Astrocyte (in vitro differentiated cells and primary cell): ENCODE measurements around the gene HNF4A. TPM values are rescaled to one million over a fixed set of nuclear protein-coding genes. Genes with fewer than 3 reads are reported as not detected.

ENCODE experiments used
- DNase-seq: peaks from one replicate; pipeline ENCODE4 v3.0.0-alpha.2; 2010; ENCODE audit warnings: low read depth
- FAIRE-seq: peaks from 2 replicates; lab custom pipeline; 2011; peaks lifted over from hg19 to GRCh38; lab: Jason Lieb, UNC
- H2AFZ ChIP-seq: 2 replicates; pipeline ENCODE4 v1.6.0; 2012; ENCODE audit warnings: low read depth, low read length, inconsistent platforms
- H3K27ac ChIP-seq: 2 replicates; pipeline ENCODE4 v1.5.1; 2011; ENCODE audit warnings: low read depth, low read length, inconsistent platforms
- H3K27me3 ChIP-seq: 2 replicates; pipeline ENCODE4 v1.6.0; 2011; ENCODE audit warnings: low read length, inconsistent platforms; ENCODE audit not compliant: insufficient read depth
- H3K36me3 ChIP-seq: 2 replicates; pipeline ENCODE4 v1.5.1; 2011; ENCODE audit warnings: low read length, inconsistent platforms; ENCODE audit not compliant: insufficient read depth
- H3K4me1 ChIP-seq: 2 replicates; pipeline ENCODE4 v1.5.1; 2011; ENCODE audit warnings: low read length, inconsistent platforms; ENCODE audit not compliant: insufficient read depth
- H3K4me2 ChIP-seq: 2 replicates; pipeline ENCODE4 v1.6.0; 2012; ENCODE audit warnings: low read length, inconsistent platforms
- H3K4me3 ChIP-seq: 2 replicates; pipeline ENCODE4 v1.5.1; 2011; ENCODE audit warnings: low read depth, mild to moderate bottlenecking, low read length, inconsistent platforms; ENCODE audit not compliant: insufficient read depth
- H3K79me2 ChIP-seq: 2 replicates; pipeline ENCODE4 v1.6.0; 2012; ENCODE audit warnings: mild to moderate bottlenecking, low read length, inconsistent platforms; ENCODE audit not compliant: insufficient read depth
- H3K9ac ChIP-seq: 2 replicates; pipeline ENCODE4 v1.6.0; 2012; ENCODE audit warnings: mild to moderate bottlenecking, low read length, inconsistent platforms
- H3K9me3 ChIP-seq: 2 replicates; pipeline ENCODE4 v1.5.1; 2012; ENCODE audit warnings: low read depth, mild to moderate bottlenecking, low read length, inconsistent platforms; ENCODE audit not compliant: insufficient read depth
- H4K20me1 ChIP-seq: 2 replicates; pipeline ENCODE4 v1.6.0; 2012; ENCODE audit warnings: low read length, inconsistent platforms; ENCODE audit not compliant: insufficient read depth
- H3K27ac Mint-ChIP-seq: one replicate; pipeline ENCODE4 v1.8.0; 2021; ENCODE audit warnings: mild to moderate bottlenecking, mixed read lengths; ENCODE audit not compliant: unreplicated experiment
- H3K27me3 Mint-ChIP-seq: one replicate; pipeline ENCODE4 v1.8.0; 2021; ENCODE audit warnings: low read depth, mixed read lengths; ENCODE audit not compliant: unreplicated experiment
- H3K36me3 Mint-ChIP-seq: one replicate; pipeline ENCODE4 v1.8.0; 2021; ENCODE audit warnings: low read depth, mixed read lengths; ENCODE audit not compliant: unreplicated experiment
- H3K4me1 Mint-ChIP-seq: one replicate; pipeline ENCODE4 v1.8.0; 2021; ENCODE audit warnings: low read depth, mixed read lengths; ENCODE audit not compliant: unreplicated experiment
- H3K4me3 Mint-ChIP-seq: one replicate; pipeline ENCODE4 v1.8.0; 2021; ENCODE audit warnings: mild to moderate bottlenecking, moderate library complexity, mixed read lengths; ENCODE audit not compliant: unreplicated experiment
- H3K9me3 Mint-ChIP-seq: one replicate; pipeline ENCODE4 v1.8.0; 2021; ENCODE audit warnings: mild to moderate bottlenecking, mixed read lengths; ENCODE audit not compliant: unreplicated experiment
- CTCF ChIP-seq: IDR thresholded peaks from 2 replicates; pipeline ENCODE4 v1.5.1; 2011; ENCODE audit warnings: low read depth, mild to moderate bottlenecking, inconsistent platforms, low read length, moderate library complexity; ENCODE audit not compliant: insufficient read depth
- EZH2 ChIP-seq: IDR thresholded peaks from 2 replicates; pipeline ENCODE4 v1.6.1; 2012; ENCODE audit warnings: mild to moderate bottlenecking, low read length, inconsistent platforms; ENCODE audit not compliant: insufficient read depth
- total RNA-seq: library from RNA; stranded (reverse); gene quantifications from 2 replicates; pipeline ENCODE4 v1.2.1, GENCODE V29; 2021

The HNF4A gene
- total RNA-seq, 1 donor from 2014 or later = not detected

- no peak overlapping the region for H3K4me3 Mint-ChIP-seq
- Histone ChIP-seq H3K4me3 (no peak overlapping the region), H4K20me1 (no peaks in the 10 kb centered on the region), H3K4me2 (no peak overlapping the region), H3K36me3 (no peaks in the 10 kb centered on the region), H3K79me2 (no peaks in the 10 kb centered on the region), H3K9me3 (no peaks in the 10 kb centered on the region), H3K27me3 (peaks cover 27% of the 10 kb centered on the region), H3K27ac (no peak overlapping the region), H3K4me1 (no peaks in the 10 kb centered on the region), H3K9ac (no peak overlapping the region), H2AFZ (no peak overlapping the region)
- H3K4me1 Mint-ChIP-seq = peaks cover 18% of the 10 kb centered on the region
- FAIRE-seq = no peak
- DNase-seq = no peak
- no peak overlapping the region for H3K27ac Mint-ChIP-seq
- no peak for TF ChIP-seq CTCF
- no peak for TF ChIP-seq EZH2
- H3K36me3 Mint-ChIP-seq = no peaks in the 10 kb centered on the region
- H3K9me3 Mint-ChIP-seq = peaks cover 3% of the 10 kb centered on the region
- peaks cover 6% of the 10 kb centered on the region for H3K27me3 Mint-ChIP-seq
Measured at GRCh38 chr20:44335675-44336074, 19.8 kb upstream of the HNF4A start.

- H2AFZ ChIP-seq = no peak overlapping the region
- no peaks in the 10 kb centered on the region for H3K36me3 Mint-ChIP-seq
- no peak overlapping the region for H3K4me2 ChIP-seq
- DNase-seq (no peak), FAIRE-seq (no peak)
- H4K20me1 ChIP-seq = no peaks in the 10 kb centered on the region
- H3K4me1 Mint-ChIP-seq = peaks cover 18% of the 10 kb centered on the region
- no peak overlapping the region for H3K9ac ChIP-seq
- H3K27me3 Mint-ChIP-seq = peaks cover 6% of the 10 kb centered on the region
- H3K4me1 ChIP-seq = no peaks in the 10 kb centered on the region
- TF ChIP-seq EZH2 (no peak), CTCF (no peak)
- no peak overlapping the region for H3K27ac ChIP-seq
- H3K27me3 ChIP-seq = peaks cover 27% of the 10 kb centered on the region
- H3K9me3 ChIP-seq = no peaks in the 10 kb centered on the region
- no peaks in the 10 kb centered on the region for H3K79me2 ChIP-seq
- H3K27ac Mint-ChIP-seq = no peak overlapping the region
- H3K36me3 ChIP-seq = no peaks in the 10 kb centered on the region
- H3K9me3 Mint-ChIP-seq = peaks cover 3% of the 10 kb centered on the region
- no peak overlapping the region for H3K4me3 ChIP-seq
- peak overlapping the region; percentile 1 for H3K4me3 Mint-ChIP-seq
Measured at GRCh38 chr20:44336086-44336485, 19.4 kb upstream of the HNF4A start.

- TF ChIP-seq CTCF = no peak
- no peak for TF ChIP-seq EZH2
- Histone ChIP-seq H3K4me2 (no peak within 1 kb of the TSS), H4K20me1 (no peaks in the 10 kb centered on the region), H3K36me3 (no peaks in the 10 kb centered on the region), H3K27ac (no peak within 1 kb of the TSS), H3K9ac (no peak within 1 kb of the TSS), H3K4me3 (no peak within 1 kb of the TSS), H3K4me1 (no peaks in the 10 kb centered on the region), H3K27me3 (peaks cover 27% of the 10 kb centered on the region), H2AFZ (no peak within 1 kb of the TSS), H3K79me2 (no peaks in the 10 kb centered on the region), H3K9me3 (no peaks in the 10 kb centered on the region)
- H3K4me1 Mint-ChIP-seq = peaks cover 18% of the 10 kb centered on the region
- DNase-seq (no peak), FAIRE-seq (no peak)
- peak within 1 kb of the TSS; percentile 1 for H3K4me3 Mint-ChIP-seq
- H3K9me3 Mint-ChIP-seq = peaks cover 3% of the 10 kb centered on the region
- H3K27ac Mint-ChIP-seq = no peak within 1 kb of the TSS
- peaks cover 6% of the 10 kb centered on the region for H3K27me3 Mint-ChIP-seq
- no peaks in the 10 kb centered on the region for H3K36me3 Mint-ChIP-seq
Measured at GRCh38 chr20:44336725-44337380, 18.6 kb upstream of the HNF4A start, which contains the start of gene R3HDML. Gene R3HDML (plus strand): TSS chr20:44337043. CDS start chr20:44337158, 115 bp downstream.
